BE2C (cell line): Measurements from ENCODE around the gene SAFB.

ENCODE experiments used
- DNase-seq: peaks from one replicate; pipeline ENCODE4 v3.0.0-alpha.2; 2020
- H3K27me3 ChIP-seq: fragments of 250-450 bp; sonication (Bioruptor Pico); 2 replicates; pipeline ENCODE4 v1.5.1; 2020; ENCODE audit warnings: mild to moderate bottlenecking
- H3K36me3 ChIP-seq: fragments of 250-450 bp; sonication (Bioruptor Pico); 2 replicates; pipeline ENCODE4 v1.5.1; 2020; ENCODE audit warnings: mild to moderate bottlenecking
- H3K4me1 ChIP-seq: fragments of 250-450 bp; sonication (Bioruptor Pico); 2 replicates; pipeline ENCODE4 v1.5.1; 2020
- H3K4me3 ChIP-seq: 2 replicates; pipeline ENCODE4 v1.5.1; 2011; ENCODE audit warnings: low read depth, low read length
- H3K9me3 ChIP-seq: fragments of 250-450 bp; sonication (Bioruptor Pico); 2 replicates; pipeline ENCODE4 v1.5.1; 2020
- TF ChIP-seq, protein P1 (sequence below): IDR thresholded peaks from 2 replicates; pipeline ENCODE4 v1.5.1; 2012; ENCODE audit warnings: mild to moderate bottlenecking, low read depth, low read length

Gene SAFB

DNA sequence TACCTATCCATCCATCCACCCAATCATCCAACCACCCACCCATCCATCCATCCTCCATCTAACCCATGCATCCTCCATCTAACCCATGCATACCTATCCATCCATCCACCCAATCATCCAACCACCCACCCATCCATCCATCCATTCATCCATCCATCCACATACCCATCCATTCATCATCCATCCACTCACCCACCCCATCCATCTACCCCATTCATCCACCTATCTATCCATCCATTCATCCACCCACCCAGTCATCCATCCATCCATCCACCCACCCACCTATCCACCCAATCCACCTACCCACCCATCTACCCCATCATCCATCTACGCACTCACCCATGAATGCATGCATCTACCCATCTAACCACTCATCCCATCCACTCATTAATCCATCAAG, 50.9 kb downstream of the SAFB start:
- DNase-seq: no peak
- TF ChIP-seq, protein P1, sequence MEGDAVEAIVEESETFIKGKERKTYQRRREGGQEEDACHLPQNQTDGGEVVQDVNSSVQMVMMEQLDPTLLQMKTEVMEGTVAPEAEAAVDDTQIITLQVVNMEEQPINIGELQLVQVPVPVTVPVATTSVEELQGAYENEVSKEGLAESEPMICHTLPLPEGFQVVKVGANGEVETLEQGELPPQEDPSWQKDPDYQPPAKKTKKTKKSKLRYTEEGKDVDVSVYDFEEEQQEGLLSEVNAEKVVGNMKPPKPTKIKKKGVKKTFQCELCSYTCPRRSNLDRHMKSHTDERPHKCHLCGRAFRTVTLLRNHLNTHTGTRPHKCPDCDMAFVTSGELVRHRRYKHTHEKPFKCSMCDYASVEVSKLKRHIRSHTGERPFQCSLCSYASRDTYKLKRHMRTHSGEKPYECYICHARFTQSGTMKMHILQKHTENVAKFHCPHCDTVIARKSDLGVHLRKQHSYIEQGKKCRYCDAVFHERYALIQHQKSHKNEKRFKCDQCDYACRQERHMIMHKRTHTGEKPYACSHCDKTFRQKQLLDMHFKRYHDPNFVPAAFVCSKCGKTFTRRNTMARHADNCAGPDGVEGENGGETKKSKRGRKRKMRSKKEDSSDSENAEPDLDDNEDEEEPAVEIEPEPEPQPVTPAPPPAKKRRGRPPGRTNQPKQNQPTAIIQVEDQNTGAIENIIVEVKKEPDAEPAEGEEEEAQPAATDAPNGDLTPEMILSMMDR: no peak
- no peaks in the 10 kb centered on the region for H3K27me3 ChIP-seq
- H3K4me1 ChIP-seq: no peaks in the 10 kb centered on the region
- no peak overlapping the region for H3K4me3 ChIP-seq
- H3K36me3 ChIP-seq: peaks cover 27% of the 10 kb centered on the region
- no peaks in the 10 kb centered on the region for H3K9me3 ChIP-seq

DNA sequence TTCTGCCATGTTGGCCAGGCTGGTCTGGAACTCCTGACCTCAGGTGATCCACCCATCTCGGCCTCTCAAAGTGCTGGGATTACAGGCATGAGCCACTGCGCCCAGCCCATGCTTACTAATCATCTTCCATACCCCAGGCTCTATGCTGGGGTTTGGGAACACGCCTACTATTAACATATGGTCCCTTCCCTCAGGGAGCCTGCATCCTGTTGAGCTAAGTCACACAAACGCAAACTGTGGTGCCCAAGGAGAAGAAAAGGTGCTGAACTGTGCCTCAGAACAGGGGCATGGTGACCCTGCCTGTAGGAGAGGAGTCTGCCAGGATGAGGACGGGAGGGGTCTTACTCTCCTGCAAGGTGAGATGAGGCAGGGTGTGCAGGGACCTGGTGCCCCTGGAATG, 51.8 kb downstream of the SAFB start:
- H3K36me3 ChIP-seq: peaks cover 17% of the 10 kb centered on the region
- TF ChIP-seq, protein P1: no peak
- no peaks in the 10 kb centered on the region for H3K4me1 ChIP-seq
- no peaks in the 10 kb centered on the region for H3K9me3 ChIP-seq
- H3K27me3 ChIP-seq: no peaks in the 10 kb centered on the region
- no peak overlapping the region for H3K4me3 ChIP-seq
- DNase-seq: no peak

DNA sequence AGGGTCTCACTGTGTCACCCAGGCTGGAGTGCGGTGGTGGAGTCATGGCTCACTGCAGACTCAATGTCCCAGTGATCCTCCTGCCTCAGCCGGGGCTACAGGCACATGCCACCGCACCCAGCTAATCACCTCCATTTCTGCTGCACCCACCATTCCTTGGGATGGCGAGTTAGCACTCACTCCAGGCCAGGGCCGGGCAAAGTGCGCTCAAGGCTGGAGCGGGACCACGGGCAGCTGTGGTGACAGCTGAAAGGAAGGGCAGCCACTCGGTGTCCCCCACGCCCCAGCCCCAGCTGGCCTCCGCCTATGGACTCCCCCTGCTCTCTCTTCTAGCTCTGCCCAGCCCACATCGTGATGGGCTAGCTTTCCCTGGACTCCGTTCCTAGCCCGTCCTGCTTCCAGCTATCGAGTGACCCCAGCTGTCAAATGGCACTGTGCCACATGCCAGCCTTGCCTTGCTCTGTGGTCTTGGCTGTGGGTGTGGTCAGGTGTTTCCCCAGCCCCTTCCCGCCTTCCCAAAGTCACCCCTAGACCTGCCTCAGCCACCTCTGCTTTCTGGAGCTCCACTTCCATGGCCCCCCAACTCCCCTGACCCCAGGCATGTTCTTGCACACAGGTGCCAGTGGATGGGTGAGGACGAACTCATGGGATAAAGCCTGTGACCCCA, 53.4 kb downstream of the SAFB start:
- Histone ChIP-seq H3K27me3 (no peaks in the 10 kb centered on the region), H3K9me3 (no peaks in the 10 kb centered on the region), H3K4me1 (no peaks in the 10 kb centered on the region), H3K36me3 (peaks cover 10% of the 10 kb centered on the region), H3K4me3 (no peak overlapping the region)
- TF ChIP-seq, protein P1: no peak
- no peak for DNase-seq

DNA sequence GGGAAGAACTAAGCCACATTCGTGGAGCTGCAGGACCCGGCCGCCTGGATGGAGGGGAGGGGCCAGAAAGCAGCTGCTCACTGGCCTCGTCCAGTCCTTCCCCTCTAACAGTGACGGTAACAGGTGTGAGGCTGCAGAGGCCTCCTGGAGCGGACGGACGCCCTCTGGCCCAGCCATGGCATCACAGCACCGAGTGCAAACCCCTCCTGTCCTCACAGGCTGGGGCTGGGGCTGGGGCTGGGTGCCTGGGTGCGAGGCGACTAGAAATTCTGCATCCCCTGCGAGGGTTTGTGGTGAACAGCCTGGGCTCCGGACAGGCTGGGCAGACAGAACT, 53.9 kb downstream of the SAFB start:
- H3K9me3 ChIP-seq: no peaks in the 10 kb centered on the region
- no peaks in the 10 kb centered on the region for H3K4me1 ChIP-seq
- H3K36me3 ChIP-seq: peaks cover 5% of the 10 kb centered on the region
- TF ChIP-seq, protein P1: no peak
- no peak overlapping the region for H3K4me3 ChIP-seq
- no peak for DNase-seq
- no peaks in the 10 kb centered on the region for H3K27me3 ChIP-seq

DNA sequence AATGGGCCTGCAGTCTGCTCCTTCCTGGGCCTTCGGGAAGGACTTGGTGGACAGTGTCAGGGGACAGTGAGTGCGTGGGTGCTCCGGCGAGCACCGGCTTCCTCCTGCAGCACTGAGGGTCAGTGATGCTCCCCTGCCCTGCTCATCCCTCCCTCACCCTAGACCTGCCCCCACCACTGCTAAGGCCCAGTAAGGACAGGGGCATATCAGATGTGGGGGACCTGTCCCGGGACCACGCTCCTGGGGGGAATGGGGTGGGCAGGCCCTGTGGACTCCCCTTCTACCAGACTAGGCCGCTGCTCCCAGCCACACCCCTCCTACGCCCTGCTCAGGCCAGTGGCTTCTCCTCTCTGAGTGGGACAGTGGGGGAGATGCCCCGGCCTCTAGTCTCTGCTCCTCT, 54.3 kb downstream of the SAFB start:
- H3K9me3 ChIP-seq: no peaks in the 10 kb centered on the region
- H3K36me3 ChIP-seq: peaks cover under 1% of the 10 kb centered on the region
- no peaks in the 10 kb centered on the region for H3K4me1 ChIP-seq
- H3K27me3 ChIP-seq: no peaks in the 10 kb centered on the region
- DNase-seq: no peak
- H3K4me3 ChIP-seq: no peak overlapping the region
- TF ChIP-seq, protein P1: no peak

DNA sequence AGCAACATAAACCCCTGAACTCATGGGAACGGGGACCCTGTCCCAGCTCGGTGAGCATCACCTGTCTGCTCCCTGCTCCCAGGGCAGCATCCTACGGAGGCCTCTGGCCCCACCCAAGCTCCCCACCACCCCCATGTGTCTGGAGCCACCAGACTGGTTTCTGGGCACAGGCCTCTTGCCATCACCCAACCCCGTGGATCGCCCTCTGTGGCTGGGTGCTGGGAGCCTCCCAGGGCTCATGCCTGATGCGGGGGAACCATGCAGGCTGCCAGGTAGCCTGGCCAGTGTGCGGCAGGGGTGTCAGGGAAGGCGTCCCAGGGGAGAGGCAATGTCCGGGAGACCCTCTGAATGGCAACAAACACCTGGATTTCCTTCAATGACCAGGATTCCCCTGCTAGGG, 54.7 kb downstream of the SAFB start:
- no peak overlapping the region for H3K4me3 ChIP-seq
- no peaks in the 10 kb centered on the region for H3K36me3 ChIP-seq
- TF ChIP-seq, protein P1: no peak
- no peaks in the 10 kb centered on the region for H3K4me1 ChIP-seq
- no peaks in the 10 kb centered on the region for H3K27me3 ChIP-seq
- H3K9me3 ChIP-seq: no peaks in the 10 kb centered on the region
- DNase-seq: no peak
